ENCODE data around the gene NBPF1. TPM values are rescaled to one million over a fixed set of nuclear protein-coding genes. Genes with fewer than 3 reads are reported as not detected.
"Not testable (repeated sequence)": the region's sequence is repeated elsewhere in the genome, so short reads cannot be mapped to it uniquely, and the experiment has no call there.

Gene NBPF1
- polyA plus RNA-seq, 1 donor = 59.5 TPM

DNA sequence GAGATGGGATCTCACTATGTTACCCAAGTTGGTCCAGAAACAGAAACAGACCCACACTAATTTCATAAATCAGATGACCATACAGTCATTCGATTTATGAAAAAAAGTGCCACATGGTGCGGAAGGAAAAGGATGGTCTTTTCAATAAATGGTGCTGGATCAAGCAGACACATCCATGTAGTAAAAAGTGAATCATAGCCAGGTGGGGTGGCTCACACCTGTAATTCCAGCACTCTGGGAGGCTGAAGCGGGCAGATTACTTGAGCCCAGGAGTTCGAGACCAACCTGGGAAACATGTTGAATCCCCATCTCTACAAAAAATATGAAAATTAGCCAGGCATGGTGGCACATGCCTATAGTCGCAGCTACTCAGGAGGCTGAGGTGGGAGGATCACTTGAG, 2.8 kb downstream of the NBPF1 start:
- peaks cover 29% of the 10 kb centered on the region for H3K36me3 ChIP-seq (ENCODE audit: control insufficient read depth, insufficient read depth, low read length)
- H3K27me3 ChIP-seq (ENCODE audit: control insufficient read depth, insufficient read depth, low read length); H3K9me3 ChIP-seq (ENCODE audit: control insufficient read depth, low read depth, low read length); H3K4me1 ChIP-seq (ENCODE audit: control insufficient read depth, insufficient read depth, low read length); H3K4me3 ChIP-seq (ENCODE audit: low read length); DNase-seq; H3K27ac ChIP-seq (ENCODE audit: low read length): not testable (repeated sequence)
- whole genome bisulfite sequencing (ENCODE audit: insufficient coverage, low lambda C conversion rate) = 95% methylated on average over 2 of the region's 5 CpGs

DNA sequence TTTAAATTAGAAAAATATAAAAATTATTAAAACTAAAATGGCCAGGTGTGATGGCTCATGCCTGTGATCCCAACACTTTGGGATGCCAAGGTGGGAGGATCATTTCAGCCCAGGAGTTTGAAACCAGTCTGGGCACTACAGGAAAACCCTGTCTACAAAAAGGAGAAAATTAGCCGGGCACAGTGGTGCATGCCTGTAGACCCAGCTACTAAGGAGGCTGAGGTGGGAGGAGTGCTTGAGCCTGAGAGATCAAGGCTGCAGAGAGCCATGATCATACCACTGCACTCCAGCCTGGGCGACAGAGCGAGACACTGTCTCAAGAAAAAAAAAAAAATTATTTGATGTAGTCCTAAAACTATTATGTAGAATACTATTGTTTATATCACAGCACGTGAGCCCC, 3.6 kb downstream of the NBPF1 start:
- DNase-seq; H3K27me3 ChIP-seq (ENCODE audit: control insufficient read depth, insufficient read depth, low read length); H3K27ac ChIP-seq (ENCODE audit: low read length); H3K9me3 ChIP-seq (ENCODE audit: control insufficient read depth, low read depth, low read length); H3K4me3 ChIP-seq (ENCODE audit: low read length): not testable (repeated sequence)
- Histone ChIP-seq H3K36me3 (ENCODE audit: control insufficient read depth, insufficient read depth, low read length) (peaks cover 34% of the 10 kb centered on the region), H3K4me1 (ENCODE audit: control insufficient read depth, insufficient read depth, low read length) (peaks cover 14% of the 10 kb centered on the region)
- WGBS (ENCODE audit: insufficient coverage, low lambda C conversion rate) = 70% methylated on average over 3 of the region's 4 CpGs

DNA sequence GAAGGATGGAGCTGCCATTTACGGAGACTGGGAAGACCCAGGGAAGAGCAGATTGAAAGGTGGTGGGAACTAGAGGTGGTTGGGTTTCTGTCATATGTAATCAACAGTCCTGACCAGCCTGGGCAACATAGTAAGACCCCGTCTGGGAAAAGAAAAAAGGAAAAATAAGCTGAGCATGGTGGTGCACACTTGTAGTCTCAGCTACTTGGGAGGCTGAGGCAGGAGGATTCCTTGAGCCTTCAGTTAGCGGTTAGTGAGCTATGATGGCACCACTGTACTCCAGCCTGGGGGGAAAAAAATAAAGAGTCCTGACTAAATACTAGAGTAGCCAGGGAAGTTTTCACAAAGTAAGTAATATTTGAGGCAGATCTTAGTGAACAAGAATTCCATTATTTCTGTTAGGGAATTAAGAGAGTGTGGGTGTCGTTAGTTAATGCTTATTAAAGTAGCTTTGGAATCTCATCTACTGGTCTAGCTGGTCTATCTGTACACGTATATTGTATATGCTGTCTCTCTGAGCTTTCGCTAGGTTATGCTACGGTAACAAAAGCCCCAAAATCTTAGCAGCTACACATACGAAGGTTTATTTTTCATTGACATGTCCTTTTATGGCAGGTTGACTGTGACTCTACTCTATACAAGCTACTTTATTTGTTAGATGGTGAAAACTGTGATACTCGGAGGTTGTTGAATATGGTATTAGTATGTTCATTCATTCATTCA, 4.4 kb downstream of the NBPF1 start:
- Histone ChIP-seq H3K27ac (ENCODE audit: low read length) (no peak overlapping the region), H3K27me3 (ENCODE audit: control insufficient read depth, insufficient read depth, low read length) (no peaks in the 10 kb centered on the region), H3K36me3 (ENCODE audit: control insufficient read depth, insufficient read depth, low read length) (peaks cover 34% of the 10 kb centered on the region), H3K4me1 (ENCODE audit: control insufficient read depth, insufficient read depth, low read length) (peaks cover 16% of the 10 kb centered on the region), H3K4me3 (ENCODE audit: low read length) (no peak overlapping the region), H3K9me3 (ENCODE audit: control insufficient read depth, low read depth, low read length) (no peaks in the 10 kb centered on the region)
- no peak for DNase-seq
- WGBS (ENCODE audit: insufficient coverage, low lambda C conversion rate) = 93% methylated on average over 9 of the region's 9 CpGs

DNA sequence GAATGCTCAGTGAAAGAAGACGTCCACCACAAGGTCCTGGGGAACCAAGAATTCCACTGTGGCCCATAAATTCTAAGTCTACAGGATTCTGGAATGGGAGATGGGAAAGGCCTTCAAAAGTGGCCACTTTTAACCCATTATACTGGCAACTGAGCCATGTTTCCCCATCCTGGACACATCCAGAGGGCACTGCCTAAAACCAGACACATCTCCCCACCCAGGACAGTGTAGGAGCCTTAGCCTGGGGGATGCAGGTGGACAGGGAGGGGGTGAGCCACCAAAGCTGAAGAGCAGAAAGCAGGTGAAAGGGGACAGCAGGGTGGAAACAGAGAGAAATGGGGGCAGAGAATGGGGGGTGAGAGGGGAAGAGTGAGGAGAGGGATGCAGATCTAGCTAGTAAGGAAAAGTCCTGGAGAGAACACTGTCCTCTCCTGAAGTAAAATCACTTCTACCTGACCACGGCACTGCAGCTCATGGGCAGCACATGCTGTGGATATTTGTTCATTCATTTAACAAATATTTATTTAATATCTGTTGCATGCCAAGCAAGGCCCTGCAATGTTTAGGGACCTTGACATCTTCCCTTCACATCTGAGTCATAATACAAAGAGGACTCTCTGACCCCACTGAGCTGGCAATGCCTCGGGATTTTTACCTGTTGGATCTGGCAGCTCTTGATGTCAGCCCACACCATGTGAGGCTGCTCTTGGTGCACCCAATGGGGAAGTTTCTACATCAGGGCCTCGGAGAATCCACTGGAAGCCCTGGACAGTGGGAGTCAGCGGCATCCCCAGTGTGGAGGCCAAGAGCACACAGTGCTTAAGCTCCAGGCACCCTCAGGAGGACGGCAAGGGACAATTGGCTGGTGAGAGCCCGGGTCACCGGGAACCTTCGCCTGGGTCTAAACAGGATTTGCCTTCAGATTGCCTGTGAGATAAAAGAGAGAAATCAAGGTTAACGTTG, 5.2 kb downstream of the NBPF1 start:
- H3K4me1 ChIP-seq (ENCODE audit: control insufficient read depth, insufficient read depth, low read length) = peaks cover 11% of the 10 kb centered on the region
- not testable (repeated sequence) for H3K27ac ChIP-seq (ENCODE audit: low read length); H3K27me3 ChIP-seq (ENCODE audit: control insufficient read depth, insufficient read depth, low read length); H3K4me3 ChIP-seq (ENCODE audit: low read length); H3K9me3 ChIP-seq (ENCODE audit: control insufficient read depth, low read depth, low read length); DNase-seq
- WGBS (ENCODE audit: insufficient coverage, low lambda C conversion rate) = 96% methylated on average over 9 of the region's 10 CpGs
- H3K36me3 ChIP-seq (ENCODE audit: control insufficient read depth, insufficient read depth, low read length) = peaks cover 34% of the 10 kb centered on the region

DNA sequence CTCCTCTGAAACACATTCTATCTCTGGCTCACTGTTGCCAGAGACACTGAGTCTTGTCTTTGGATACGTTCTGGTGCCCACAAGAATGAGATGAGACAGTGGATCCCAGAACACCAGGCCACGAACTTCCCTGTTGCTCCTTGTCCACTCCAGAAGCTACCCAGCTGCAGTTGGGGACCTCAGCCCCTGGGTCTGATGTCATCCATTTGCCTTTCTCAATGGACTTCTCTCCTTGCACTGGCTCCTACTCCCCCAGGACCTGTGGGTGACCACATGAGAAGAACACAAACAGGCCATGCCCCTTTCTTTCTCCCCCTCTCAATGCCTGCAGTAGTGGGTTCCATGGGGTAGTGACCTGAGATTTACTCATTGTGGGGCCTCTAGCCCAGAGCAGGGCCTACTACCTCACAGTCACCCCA, 5.9 kb downstream of the NBPF1 start:
- whole genome bisulfite sequencing (ENCODE audit: insufficient coverage, low lambda C conversion rate) = 80% methylated on average over 1 of the region's 2 CpGs
- H3K9me3 ChIP-seq (ENCODE audit: control insufficient read depth, low read depth, low read length) = no peaks in the 10 kb centered on the region
- H3K4me1 ChIP-seq (ENCODE audit: control insufficient read depth, insufficient read depth, low read length) = peaks cover 15% of the 10 kb centered on the region
- no peaks in the 10 kb centered on the region for H3K27me3 ChIP-seq (ENCODE audit: control insufficient read depth, insufficient read depth, low read length)
- no peak for DNase-seq
- no peak overlapping the region for H3K4me3 ChIP-seq (ENCODE audit: low read length)
- peaks cover 36% of the 10 kb centered on the region for H3K36me3 ChIP-seq (ENCODE audit: control insufficient read depth, insufficient read depth, low read length)
- no peak overlapping the region for H3K27ac ChIP-seq (ENCODE audit: low read length)

DNA sequence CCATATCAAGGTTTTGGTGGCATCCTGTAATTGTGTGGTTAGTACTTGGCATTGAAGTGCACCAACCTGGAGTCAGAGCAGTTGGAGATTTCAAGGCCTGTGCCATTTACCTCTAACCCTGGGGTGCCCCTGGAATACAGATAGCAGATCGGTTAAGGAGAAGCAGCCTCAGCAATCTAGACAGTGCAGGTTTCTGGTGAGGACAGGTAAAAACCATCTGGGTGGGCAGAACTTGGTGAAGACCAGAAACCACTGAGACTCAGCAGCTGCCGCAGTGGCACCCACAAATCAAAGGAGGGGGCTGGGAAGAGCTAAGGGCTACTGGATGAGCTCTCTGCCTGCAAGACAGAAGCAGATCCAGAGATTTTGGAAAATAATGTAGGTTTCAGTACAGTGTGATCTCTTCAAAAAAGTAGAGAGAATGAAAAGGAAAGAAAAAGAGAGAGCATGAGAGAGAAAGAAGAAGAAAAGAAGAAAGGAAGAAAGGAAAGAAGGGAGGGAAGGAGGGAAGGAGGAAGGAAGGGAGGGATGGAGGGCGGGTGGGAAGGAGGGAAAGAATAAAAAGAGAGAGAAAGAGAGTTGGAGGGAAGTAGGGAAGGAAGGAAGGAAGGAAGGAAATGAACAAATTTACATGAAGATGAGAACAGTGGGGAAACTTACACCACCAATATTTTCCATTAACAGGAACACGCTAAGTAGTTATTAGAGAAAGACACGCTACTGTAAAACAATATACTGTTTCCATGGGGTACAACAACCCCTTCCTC, 6.5 kb downstream of the NBPF1 start:
- H3K4me3 ChIP-seq (ENCODE audit: low read length); H3K27me3 ChIP-seq (ENCODE audit: control insufficient read depth, insufficient read depth, low read length); DNase-seq; H3K9me3 ChIP-seq (ENCODE audit: control insufficient read depth, low read depth, low read length); H3K27ac ChIP-seq (ENCODE audit: low read length): not testable (repeated sequence)
- 82% methylated on average over 3 of the region's 5 CpGs for WGBS (ENCODE audit: insufficient coverage, low lambda C conversion rate)
- peaks cover 36% of the 10 kb centered on the region for H3K36me3 ChIP-seq (ENCODE audit: control insufficient read depth, insufficient read depth, low read length)
- peaks cover 10% of the 10 kb centered on the region for H3K4me1 ChIP-seq (ENCODE audit: control insufficient read depth, insufficient read depth, low read length)

DNA sequence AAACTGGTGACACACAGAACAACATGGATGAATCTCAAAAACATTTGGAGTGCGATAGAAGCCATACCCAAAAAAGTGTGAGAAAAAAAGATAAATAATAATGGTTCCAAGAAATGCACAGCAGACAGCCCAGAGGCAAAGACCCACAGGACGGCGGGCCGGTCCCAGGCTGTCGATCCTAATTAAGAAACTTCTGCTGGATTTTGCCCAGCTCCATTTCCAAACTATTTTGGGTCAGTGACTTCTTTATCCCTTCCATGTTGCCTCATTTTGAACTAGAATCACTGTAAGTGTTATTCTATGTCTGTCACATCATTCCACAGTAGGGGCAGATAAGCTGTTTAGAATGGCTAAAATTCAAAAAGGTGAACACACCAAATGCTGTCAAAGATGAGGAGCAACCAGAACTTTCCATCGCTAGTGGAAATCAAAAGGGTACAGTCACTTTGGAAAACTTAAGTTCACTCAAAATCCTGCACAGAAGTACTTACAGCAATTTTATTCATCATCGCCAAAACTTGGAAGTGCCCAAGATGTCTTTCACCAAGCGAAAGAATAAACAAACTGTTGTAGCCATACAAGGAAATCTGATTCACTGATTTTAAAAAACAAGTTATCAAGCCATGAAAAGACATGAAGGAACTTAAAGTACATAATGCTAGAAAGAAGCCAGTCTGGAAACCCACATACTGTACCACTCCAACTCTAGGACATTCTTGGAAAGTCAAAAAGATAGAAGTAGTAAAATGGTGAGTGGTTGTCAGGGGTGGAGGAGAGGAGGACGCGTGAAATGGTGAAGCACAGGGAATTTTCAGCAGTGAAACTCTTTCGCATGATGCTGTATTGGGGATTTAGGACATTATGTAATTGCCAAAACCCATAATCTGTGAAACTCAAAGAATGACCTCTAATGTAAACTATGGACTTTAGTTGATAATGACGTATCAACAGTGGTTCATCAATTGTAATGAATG, 7.5 kb downstream of the NBPF1 start:
- Histone ChIP-seq H3K9me3 (ENCODE audit: control insufficient read depth, low read depth, low read length) (no peaks in the 10 kb centered on the region), H3K36me3 (ENCODE audit: control insufficient read depth, insufficient read depth, low read length) (peaks cover 36% of the 10 kb centered on the region), H3K27ac (ENCODE audit: low read length) (peak overlapping the region; percentile 50), H3K27me3 (ENCODE audit: control insufficient read depth, insufficient read depth, low read length) (no peaks in the 10 kb centered on the region), H3K4me3 (ENCODE audit: low read length) (no peak overlapping the region), H3K4me1 (ENCODE audit: control insufficient read depth, insufficient read depth, low read length) (peaks cover 9% of the 10 kb centered on the region)
- no peak for DNase-seq
- 81% methylated on average over 12 of the region's 12 CpGs for WGBS (ENCODE audit: insufficient coverage, low lambda C conversion rate)

DNA sequence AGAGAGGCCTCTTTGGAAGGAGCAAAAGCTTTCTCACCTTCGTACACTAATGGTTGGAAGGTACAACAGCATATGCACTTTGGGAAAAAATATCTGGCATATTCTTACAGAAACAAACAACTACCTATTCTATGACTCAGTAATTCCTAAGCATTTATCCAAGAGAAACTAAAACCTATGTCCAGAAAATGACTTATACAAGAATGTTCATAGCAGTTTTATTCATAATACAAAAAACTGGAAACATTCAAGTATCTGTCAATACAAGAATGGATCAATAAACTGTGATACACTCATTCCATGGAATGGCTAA, 8.2 kb downstream of the NBPF1 start:
- 90% methylated on average over 1 of the region's 1 CpG for WGBS (ENCODE audit: insufficient coverage, low lambda C conversion rate)
- peak overlapping the region; percentile 50 for H3K27ac ChIP-seq (ENCODE audit: low read length)

DNA sequence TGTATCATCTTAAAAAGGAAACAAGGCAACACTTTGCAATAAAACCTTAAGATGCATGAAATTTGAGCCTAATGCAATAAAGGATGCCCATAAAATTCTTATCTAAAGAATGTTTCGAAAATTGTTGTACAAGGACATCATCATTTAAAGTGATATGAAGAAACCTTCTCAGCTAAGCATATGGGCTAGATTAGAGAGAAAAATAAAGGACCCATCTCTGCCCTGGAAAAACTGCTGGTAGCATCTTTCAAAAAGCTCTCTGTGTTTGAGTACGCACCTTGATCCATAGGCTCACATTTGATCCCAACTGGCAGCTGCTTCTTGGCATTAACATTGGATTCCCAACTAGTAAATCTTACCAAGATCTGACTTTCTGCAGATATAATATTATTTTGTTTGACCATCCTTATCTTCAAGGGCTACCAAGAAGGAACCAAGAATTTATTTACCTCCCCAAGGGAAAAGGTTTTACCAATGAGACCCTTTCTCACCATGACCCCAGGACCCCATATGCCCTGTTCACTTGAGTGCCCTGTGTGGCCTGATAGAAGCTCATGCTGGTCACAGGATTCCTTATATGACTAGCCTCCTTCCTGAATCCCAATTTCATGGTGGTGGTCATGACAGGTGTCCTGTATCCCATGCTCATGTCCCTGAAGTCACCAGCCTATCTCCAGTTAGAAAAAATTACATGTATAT, 8.7 kb downstream of the NBPF1 start:
- not testable (repeated sequence) for H3K9me3 ChIP-seq (ENCODE audit: control insufficient read depth, low read depth, low read length)

More for the DNA sequence above, 8.2 kb downstream of the NBPF1 start:
- Histone ChIP-seq H3K27me3 (ENCODE audit: control insufficient read depth, insufficient read depth, low read length) (no peaks in the 10 kb centered on the region), H3K4me1 (ENCODE audit: control insufficient read depth, insufficient read depth, low read length) (peaks cover 9% of the 10 kb centered on the region), H3K9me3 (ENCODE audit: control insufficient read depth, low read depth, low read length) (no peaks in the 10 kb centered on the region), H3K4me3 (ENCODE audit: low read length) (no peak overlapping the region), H3K36me3 (ENCODE audit: control insufficient read depth, insufficient read depth, low read length) (peaks cover 36% of the 10 kb centered on the region)
- DNase-seq = no peak

More for the DNA sequence above, 8.7 kb downstream of the NBPF1 start:
- not testable (repeated sequence) for H3K27me3 ChIP-seq (ENCODE audit: control insufficient read depth, insufficient read depth, low read length); DNase-seq; H3K4me3 ChIP-seq (ENCODE audit: low read length); H3K4me1 ChIP-seq (ENCODE audit: control insufficient read depth, insufficient read depth, low read length)
- Histone ChIP-seq H3K36me3 (ENCODE audit: control insufficient read depth, insufficient read depth, low read length) (peaks cover 36% of the 10 kb centered on the region), H3K27ac (ENCODE audit: low read length) (peak overlapping the region; percentile 50)
- WGBS (ENCODE audit: insufficient coverage, low lambda C conversion rate) = 88% methylated on average over 1 of the region's 2 CpGs
